H9 (cell line): ENCODE results near the gene GLIPR2. TPM values are rescaled to one million over a fixed set of nuclear protein-coding genes. Genes with fewer than 3 reads are reported as not detected.

ENCODE experiments used
- DNase-seq: peaks from one replicate; pipeline ENCODE4 v3.0.0-alpha.2; 2017
- H2AFZ ChIP-seq: one replicate; pipeline ENCODE4 v1.6.1; 2013; ENCODE audit warnings: mild to moderate bottlenecking, low read length, control low read depth, moderate library complexity
- H2AK5ac ChIP-seq: 2 replicates; pipeline ENCODE4 v1.6.1; 2013; ENCODE audit warnings: low read length, control low read depth, mixed read lengths; ENCODE audit not compliant: insufficient read length
- H2BK120ac ChIP-seq: one replicate; pipeline ENCODE4 v1.6.1; 2013; ENCODE audit warnings: low read depth, mild to moderate bottlenecking, low read length, control low read depth, inconsistent platforms; ENCODE audit not compliant: poor library complexity, severe bottlenecking
- H2BK12ac ChIP-seq: 2 replicates; pipeline ENCODE4 v1.6.1; 2013; ENCODE audit warnings: low read length, control low read depth, mixed read lengths, low read depth; ENCODE audit not compliant: insufficient read length
- H2BK15ac ChIP-seq: 2 replicates; pipeline ENCODE4 v1.6.1; 2013; ENCODE audit warnings: low read depth, low read length, control low read depth
- H2BK20ac ChIP-seq: one replicate; pipeline ENCODE4 v1.6.1; 2013; ENCODE audit warnings: low read depth, mild to moderate bottlenecking, low read length, control low read depth, inconsistent platforms; ENCODE audit not compliant: poor library complexity, severe bottlenecking
- H2BK5ac ChIP-seq: 2 replicates; pipeline ENCODE4 v1.6.1; 2013; ENCODE audit warnings: low read length, control low read depth, mixed read lengths; ENCODE audit not compliant: insufficient read length
- H3K14ac ChIP-seq: 2 replicates; pipeline ENCODE4 v1.6.1; 2013; ENCODE audit warnings: low read length, control low read depth; ENCODE audit not compliant: insufficient read depth
- H3K18ac ChIP-seq: 2 replicates; pipeline ENCODE4 v1.6.1; 2013; ENCODE audit warnings: low read depth, mild to moderate bottlenecking, mixed read lengths, low read length, control low read depth; ENCODE audit not compliant: insufficient read length
- H3K23ac ChIP-seq: 2 replicates; pipeline ENCODE4 v1.6.1; 2013; ENCODE audit warnings: low read length, control low read depth, mixed read lengths, low read depth; ENCODE audit not compliant: insufficient read length
- H3K23me2 ChIP-seq: 2 replicates; pipeline ENCODE4 v1.6.1; 2013; ENCODE audit warnings: low read depth, mild to moderate bottlenecking, mixed read lengths, low read length, control low read depth; ENCODE audit not compliant: insufficient read length, poor library complexity, severe bottlenecking
- H3K27ac ChIP-seq: 2 replicates; pipeline ENCODE4 v1.5.1; 2013; ENCODE audit warnings: low read length, control low read depth, mixed read lengths, low read depth; ENCODE audit not compliant: insufficient read length
- H3K27me3 ChIP-seq: 2 replicates; pipeline ENCODE4 v1.6.1; 2013; ENCODE audit warnings: low read length, control low read depth, inconsistent platforms; ENCODE audit not compliant: insufficient read depth
- H3K4ac ChIP-seq: 2 replicates; pipeline ENCODE4 v1.6.1; 2013; ENCODE audit warnings: low read depth, mild to moderate bottlenecking, control low read depth, inconsistent platforms, low read length, moderate library complexity
- H3K4me1 ChIP-seq: 2 replicates; pipeline ENCODE4 v1.6.1; 2013; ENCODE audit warnings: low read length, control low read depth, inconsistent platforms; ENCODE audit not compliant: insufficient read depth
- H3K4me2 ChIP-seq: 2 replicates; pipeline ENCODE4 v1.6.1; 2013; ENCODE audit warnings: low read length, control low read depth, mixed read lengths; ENCODE audit not compliant: insufficient read length, insufficient read depth
- H3K56ac ChIP-seq: 2 replicates; pipeline ENCODE4 v1.6.1; 2013; ENCODE audit warnings: low read depth, mild to moderate bottlenecking, mixed read lengths, low read length, control low read depth; ENCODE audit not compliant: insufficient read length
- H3K79me1 ChIP-seq: 2 replicates; pipeline ENCODE4 v1.6.1; 2013; ENCODE audit warnings: low read depth, mild to moderate bottlenecking, moderate library complexity, low read length, control low read depth, inconsistent platforms; ENCODE audit not compliant: insufficient read depth, poor library complexity, severe bottlenecking
- H3K79me2 ChIP-seq: 2 replicates; pipeline ENCODE4 v1.6.1; 2013; ENCODE audit warnings: low read length, control low read depth, inconsistent platforms; ENCODE audit not compliant: insufficient read depth
- H3K9ac ChIP-seq: 2 replicates; pipeline ENCODE4 v1.6.1; 2013; ENCODE audit warnings: low read length, control low read depth, mixed read lengths; ENCODE audit not compliant: insufficient read length; ENCODE audit errors: extremely low read depth
- H3K9me3 ChIP-seq: one replicate; pipeline ENCODE4 v1.6.1; 2013; ENCODE audit warnings: low read depth, low read length, inconsistent platforms; ENCODE audit not compliant: control insufficient read depth
- H3T11ph ChIP-seq: one replicate; pipeline ENCODE4 v1.6.1; 2013; ENCODE audit warnings: mild to moderate bottlenecking, low read length, control low read depth, inconsistent platforms
- H4K20me1 ChIP-seq: one replicate; pipeline ENCODE4 v1.6.1; 2013; ENCODE audit not compliant: control insufficient read depth, insufficient read length, insufficient read depth
- H4K5ac ChIP-seq: 2 replicates; pipeline ENCODE4 v1.6.1; 2013; ENCODE audit warnings: low read depth, mild to moderate bottlenecking, mixed read lengths, low read length, control low read depth; ENCODE audit not compliant: insufficient read length
- H4K8ac ChIP-seq: replicated peaks from 2 replicates; pipeline ENCODE4 v1.6.1; 2013; ENCODE audit warnings: low read length, control low read depth, mixed read lengths, low read depth; ENCODE audit not compliant: insufficient read length
- H4K91ac ChIP-seq: 2 replicates; pipeline ENCODE4 v1.6.1; 2013; ENCODE audit warnings: low read depth, mild to moderate bottlenecking, moderate library complexity, mixed read lengths, low read length, control low read depth; ENCODE audit not compliant: insufficient read length
- H3K27ac Mint-ChIP-seq, 3 experiments: 2 replicates in 2 of 3; 3 replicates in 1 of 3; pipeline ENCODE4 v1.8.0; 2020 to 2021; ENCODE audit warnings: mixed read lengths in 3 of 3, mild to moderate bottlenecking in 1 of 3, moderate library complexity in 1 of 3
- H3K27me3 Mint-ChIP-seq: 2 replicates; pipeline ENCODE4 v1.8.0; 2021; ENCODE audit warnings: low read depth, mild to moderate bottlenecking, moderate library complexity, mixed read lengths
- H3K36me3 Mint-ChIP-seq, 3 experiments: 2 replicates in 2 of 3; 3 replicates in 1 of 3; pipeline ENCODE4 v1.8.0; 2020 to 2021; ENCODE audit warnings: low read depth in 3 of 3, mixed read lengths in 3 of 3; ENCODE audit not compliant: insufficient read depth in 1 of 3
- H3K4me1 Mint-ChIP-seq, 2 experiments: 2 replicates each; pipeline ENCODE4 v1.8.0; 2020; ENCODE audit warnings: mixed read lengths in 2 of 2
- H3K4me3 Mint-ChIP-seq, 2 experiments: 2 replicates in 1 of 2; 3 replicates in 1 of 2; pipeline ENCODE4 v1.8.0; 2020 to 2021; ENCODE audit warnings: mild to moderate bottlenecking in 2 of 2, mixed read lengths in 2 of 2, moderate library complexity in 1 of 2
- H3K9me3 Mint-ChIP-seq, 2 experiments: 2 replicates in 1 of 2; 3 replicates in 1 of 2; pipeline ENCODE4 v1.8.0; 2020; ENCODE audit warnings: mild to moderate bottlenecking in 2 of 2, mixed read lengths in 2 of 2, moderate library complexity in 1 of 2
- WGBS: extraction: QIAGEN DNeasy Blood & Tissue Kit; methylation state at CpG from one replicate; pipeline ENCODE4 v1.1.7; 2013; ENCODE audit warnings: missing lambda C conversion rate, low lambda C conversion rate, mixed read lengths; ENCODE audit not compliant: insufficient read length; ENCODE audit errors: extremely low coverage; 5-methylcytosine and 5-hydroxymethylcytosine counted together
- total RNA-seq: library from RNA; stranded (reverse); gene quantifications from 2 replicates; pipeline ENCODE4 v1.2.1, GENCODE V29; 2021
- TF ChIP-seq, protein P1 (sequence below): fragments of 200-600 bp; sonication (generic); conservative IDR thresholded peaks from 3 replicates; pipeline ENCODE4 v1.8.0; 2021; ENCODE audit warnings: antibody characterized with exemption, mild to moderate bottlenecking

The GLIPR2 gene
- total RNA-seq, 1 experiment from 2014 or later: 10.0 TPM

DNA sequence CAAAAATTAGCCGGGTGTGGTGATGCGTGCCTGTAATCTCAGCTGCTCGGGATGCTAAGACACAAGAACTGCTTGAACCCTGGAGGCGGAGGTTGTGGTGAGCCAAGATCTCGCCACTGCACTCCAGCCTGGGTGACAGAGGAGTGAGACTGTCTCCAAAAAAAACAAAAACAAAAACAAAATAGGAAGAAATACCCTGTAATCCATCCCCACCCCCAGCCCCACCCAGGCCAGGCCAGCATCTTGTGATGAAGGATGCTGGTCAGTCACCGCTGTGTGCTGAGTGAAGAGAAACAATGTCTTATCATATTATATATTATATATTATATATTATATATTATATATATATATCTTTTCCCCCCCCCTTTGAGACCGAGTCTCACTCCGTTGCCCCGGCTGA, 17.2 kb downstream of the GLIPR2 start:
- Histone ChIP-seq H3K4ac (no peak overlapping the region; the same call in 1 of the 2 replicates), H2BK15ac (no peak overlapping the region), H4K20me1 (no peaks in the 10 kb centered on the region), H3K4me2 (no peak overlapping the region), H2AK5ac (no peak overlapping the region), H2BK5ac (no peak overlapping the region), H3K4me1 (peaks cover 3% of the 10 kb centered on the region; the same call in 1 of the 2 replicates), H3K18ac (no peak overlapping the region), H2AFZ (no peak overlapping the region), H4K91ac (no peak overlapping the region), H3K9me3 (no peaks in the 10 kb centered on the region), H3K9ac (no peak overlapping the region), H3K23ac (no peak overlapping the region), H3K14ac (no peak overlapping the region), H3K79me2 (no peaks in the 10 kb centered on the region), H3K56ac (no peak overlapping the region), H4K8ac (no peak overlapping the region), H3K27ac (no peak overlapping the region), H3K27me3 (no peaks in the 10 kb centered on the region), H3K23me2 (no peaks in the 10 kb centered on the region), H4K5ac (no peak overlapping the region), H3K79me1 (no peaks in the 10 kb centered on the region), H3T11ph (no peak overlapping the region), H2BK120ac (no peak overlapping the region), H2BK20ac (no peak overlapping the region), H2BK12ac (no peak overlapping the region)
- Mint-ChIP-seq H3K4me1 (0 out of 4 replicates have a peak, but pooled peaks cover 0 to 3% of the 10 kb centered on the region in 2 experiments), H3K36me3 (peaks cover 6 to 19% (median 7%) of the 10 kb centered on the region in 3 experiments; a peak in 5 of 7 replicates), H3K9me3 (peaks cover 16 to 22% of the 10 kb centered on the region in 2 experiments), H3K27me3 (peaks cover 3% of the 10 kb centered on the region), H3K4me3 (no peak overlapping the region), H3K27ac (no peak overlapping the region)
- no CpG with 5 or more reads among the region's 9 CpGs for WGBS
- no peak for DNase-seq
- TF ChIP-seq, protein P1, sequence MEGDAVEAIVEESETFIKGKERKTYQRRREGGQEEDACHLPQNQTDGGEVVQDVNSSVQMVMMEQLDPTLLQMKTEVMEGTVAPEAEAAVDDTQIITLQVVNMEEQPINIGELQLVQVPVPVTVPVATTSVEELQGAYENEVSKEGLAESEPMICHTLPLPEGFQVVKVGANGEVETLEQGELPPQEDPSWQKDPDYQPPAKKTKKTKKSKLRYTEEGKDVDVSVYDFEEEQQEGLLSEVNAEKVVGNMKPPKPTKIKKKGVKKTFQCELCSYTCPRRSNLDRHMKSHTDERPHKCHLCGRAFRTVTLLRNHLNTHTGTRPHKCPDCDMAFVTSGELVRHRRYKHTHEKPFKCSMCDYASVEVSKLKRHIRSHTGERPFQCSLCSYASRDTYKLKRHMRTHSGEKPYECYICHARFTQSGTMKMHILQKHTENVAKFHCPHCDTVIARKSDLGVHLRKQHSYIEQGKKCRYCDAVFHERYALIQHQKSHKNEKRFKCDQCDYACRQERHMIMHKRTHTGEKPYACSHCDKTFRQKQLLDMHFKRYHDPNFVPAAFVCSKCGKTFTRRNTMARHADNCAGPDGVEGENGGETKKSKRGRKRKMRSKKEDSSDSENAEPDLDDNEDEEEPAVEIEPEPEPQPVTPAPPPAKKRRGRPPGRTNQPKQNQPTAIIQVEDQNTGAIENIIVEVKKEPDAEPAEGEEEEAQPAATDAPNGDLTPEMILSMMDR: no peak
